Measurements from ENCODE around the gene TRIP12.
"Not testable (repeated sequence)": the region's sequence is repeated elsewhere in the genome, so short reads cannot be mapped to it uniquely, and the experiment has no call there.

The TRIP12 gene

DNA sequence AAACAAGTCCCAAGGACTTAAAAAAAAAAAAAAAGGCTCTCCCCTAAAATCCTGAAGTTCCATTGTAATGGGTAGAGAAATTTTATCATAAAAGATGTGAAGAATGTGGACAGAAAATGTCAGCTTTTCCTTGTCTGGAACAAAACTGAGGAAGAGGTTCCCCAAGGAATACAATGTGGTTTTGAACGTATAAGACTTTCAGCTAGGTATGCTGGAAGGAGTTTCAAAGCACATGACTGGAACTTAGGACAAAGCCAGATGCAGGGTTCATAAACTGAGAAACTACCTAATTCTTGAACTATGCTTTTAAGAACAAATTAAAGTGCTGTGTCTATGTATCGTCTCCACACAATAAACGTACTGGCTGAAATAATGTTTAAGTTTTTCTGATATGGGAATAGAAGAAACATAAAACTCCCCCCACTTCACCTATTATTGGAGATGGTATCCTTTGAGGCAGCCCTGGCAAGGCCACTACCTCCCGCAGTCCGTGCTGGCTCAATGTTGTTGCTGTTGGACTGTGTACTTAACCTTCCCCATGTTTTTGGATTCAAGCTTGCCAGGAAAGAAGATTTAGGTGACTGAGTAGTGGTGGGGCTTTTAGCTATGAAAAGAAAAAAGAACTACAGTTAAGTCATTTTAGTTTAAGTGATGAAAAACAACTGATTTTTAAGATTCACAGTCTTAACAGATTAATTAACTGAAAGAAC lies 123.2 kb downstream of the TRIP12 start:
- TF ChIP-seq, protein P1, sequence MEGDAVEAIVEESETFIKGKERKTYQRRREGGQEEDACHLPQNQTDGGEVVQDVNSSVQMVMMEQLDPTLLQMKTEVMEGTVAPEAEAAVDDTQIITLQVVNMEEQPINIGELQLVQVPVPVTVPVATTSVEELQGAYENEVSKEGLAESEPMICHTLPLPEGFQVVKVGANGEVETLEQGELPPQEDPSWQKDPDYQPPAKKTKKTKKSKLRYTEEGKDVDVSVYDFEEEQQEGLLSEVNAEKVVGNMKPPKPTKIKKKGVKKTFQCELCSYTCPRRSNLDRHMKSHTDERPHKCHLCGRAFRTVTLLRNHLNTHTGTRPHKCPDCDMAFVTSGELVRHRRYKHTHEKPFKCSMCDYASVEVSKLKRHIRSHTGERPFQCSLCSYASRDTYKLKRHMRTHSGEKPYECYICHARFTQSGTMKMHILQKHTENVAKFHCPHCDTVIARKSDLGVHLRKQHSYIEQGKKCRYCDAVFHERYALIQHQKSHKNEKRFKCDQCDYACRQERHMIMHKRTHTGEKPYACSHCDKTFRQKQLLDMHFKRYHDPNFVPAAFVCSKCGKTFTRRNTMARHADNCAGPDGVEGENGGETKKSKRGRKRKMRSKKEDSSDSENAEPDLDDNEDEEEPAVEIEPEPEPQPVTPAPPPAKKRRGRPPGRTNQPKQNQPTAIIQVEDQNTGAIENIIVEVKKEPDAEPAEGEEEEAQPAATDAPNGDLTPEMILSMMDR (IDR thresholded peaks at IDR 0.05; ENCODE audit: unreplicated experiment in 3 of 3): no peak
- H3K4me3 Mint-ChIP-seq: peak overlapping the region in 1 of 3 experiments; percentile 15

DNA sequence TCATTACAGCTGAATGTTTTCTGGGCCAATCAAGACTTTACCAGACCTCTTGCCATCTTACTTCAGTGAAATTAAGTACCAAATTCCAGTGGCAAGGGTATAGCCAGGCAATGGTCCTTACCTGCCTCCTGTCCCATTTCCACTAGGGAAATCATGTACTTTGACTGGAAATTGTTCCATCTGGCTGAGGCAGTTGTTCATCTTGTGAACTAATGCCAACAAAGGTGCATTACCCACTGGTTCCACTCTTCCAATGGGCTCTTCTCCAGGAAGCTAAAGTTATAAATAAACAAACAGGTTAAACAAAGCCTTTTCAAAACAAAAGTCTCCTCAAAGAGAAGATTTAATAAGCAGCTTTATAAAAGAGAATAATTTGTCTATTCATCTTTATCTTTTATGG lies 126.8 kb downstream of the TRIP12 start:
- TF ChIP-seq, protein P1 (IDR thresholded peaks at IDR 0.05; ENCODE audit: unreplicated experiment in 3 of 3): no peak
- Mint-ChIP-seq H3K4me1 (peaks cover 15% of the 10 kb centered on the region), H3K36me3 (ENCODE audit: low read depth) (peaks cover 80% of the 10 kb centered on the region), H3K27ac (no peak overlapping the region), H3K4me3 (no peak overlapping the region), H3K9me3 (no peaks in the 10 kb centered on the region), H3K27me3 (ENCODE audit: low read depth) (no peaks in the 10 kb centered on the region)

More for the DNA sequence above, 123.2 kb downstream of the TRIP12 start:
- Mint-ChIP-seq H3K27me3 (ENCODE audit: low read depth) (no peaks in the 10 kb centered on the region), H3K4me1 (peaks cover 24% of the 10 kb centered on the region), H3K9me3 (no peaks in the 10 kb centered on the region), H3K36me3 (ENCODE audit: low read depth) (peaks cover 68% of the 10 kb centered on the region), H3K27ac (peak overlapping the region in 2 of 3 experiments; percentile 86 to 88)

DNA sequence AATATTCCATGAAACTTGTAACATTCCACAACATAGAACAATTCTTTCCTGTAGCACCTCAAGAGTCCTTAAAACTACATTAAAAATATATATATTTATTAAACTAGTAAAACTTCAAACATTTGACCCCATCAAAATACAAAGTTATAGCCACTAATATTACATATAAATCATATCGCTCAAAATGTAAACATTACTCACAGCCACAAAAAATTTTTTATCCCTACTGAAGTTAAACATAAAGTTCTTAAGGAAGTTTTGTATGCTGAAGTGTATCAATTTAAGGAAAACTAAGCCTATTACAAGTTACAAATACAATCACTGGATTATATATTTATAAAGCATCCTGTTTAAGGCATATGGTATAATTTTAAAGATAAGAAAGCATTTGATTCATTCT lies 127.2 kb downstream of the TRIP12 start:
- TF ChIP-seq, protein P1 (IDR thresholded peaks at IDR 0.05; ENCODE audit: unreplicated experiment in 3 of 3): no peak
- H3K36me3 Mint-ChIP-seq (ENCODE audit: low read depth): peaks cover 81% of the 10 kb centered on the region
- no peaks in the 10 kb centered on the region for H3K9me3 Mint-ChIP-seq
- H3K27ac Mint-ChIP-seq: no peak overlapping the region
- H3K4me1 Mint-ChIP-seq: peaks cover 15% of the 10 kb centered on the region
- H3K27me3 Mint-ChIP-seq (ENCODE audit: low read depth): no peaks in the 10 kb centered on the region
- no peak overlapping the region for H3K4me3 Mint-ChIP-seq

DNA sequence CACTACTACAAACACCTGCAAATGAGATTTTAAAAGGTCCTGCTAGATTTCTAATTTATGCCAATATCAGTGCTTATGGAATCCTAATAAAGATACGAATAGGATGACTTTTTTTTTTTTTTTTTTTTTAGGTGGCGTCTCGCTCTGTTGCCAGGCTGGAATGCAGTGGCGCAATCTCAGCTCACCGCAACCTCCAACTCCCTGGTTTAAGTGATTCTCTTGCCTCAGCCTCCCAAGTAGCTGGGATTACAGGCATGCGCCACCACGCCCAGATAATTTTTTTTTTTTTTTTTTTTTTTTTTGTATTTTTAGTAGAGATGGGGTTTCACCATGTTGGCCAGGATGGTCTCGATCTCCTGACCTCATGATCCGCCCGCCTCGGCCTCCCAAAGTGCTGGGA lies 135.5 kb downstream of the TRIP12 start:
- Mint-ChIP-seq H3K4me1 (peaks cover 17% of the 10 kb centered on the region), H3K36me3 (ENCODE audit: low read depth) (peaks cover 70% of the 10 kb centered on the region)
- H3K27ac Mint-ChIP-seq; H3K4me3 Mint-ChIP-seq; H3K27me3 Mint-ChIP-seq (ENCODE audit: low read depth); H3K9me3 Mint-ChIP-seq: not testable (repeated sequence)

DNA sequence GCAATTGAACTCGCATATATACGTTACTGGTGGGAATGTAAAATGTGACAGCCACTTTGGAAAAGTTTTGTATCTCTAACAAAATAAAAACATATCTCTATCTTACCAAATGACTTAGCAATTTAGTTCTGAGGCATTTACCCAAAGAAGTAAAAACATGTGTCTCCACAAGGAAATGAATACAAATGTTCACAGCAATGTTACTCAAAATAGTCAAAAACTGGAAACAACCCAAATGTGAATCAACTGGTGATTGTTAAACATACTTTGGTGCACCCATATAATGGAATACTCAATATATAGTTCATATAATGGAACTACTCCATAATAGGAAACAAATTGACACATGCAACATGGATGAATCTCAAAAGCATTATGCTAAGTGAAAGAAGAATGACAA lies 137.0 kb downstream of the TRIP12 start:
- H3K4me1 Mint-ChIP-seq: peaks cover 25% of the 10 kb centered on the region
- no peaks in the 10 kb centered on the region for H3K9me3 Mint-ChIP-seq
- no peak overlapping the region for H3K27ac Mint-ChIP-seq
- H3K4me3 Mint-ChIP-seq: no peak overlapping the region
- TF ChIP-seq, protein P1 (IDR thresholded peaks at IDR 0.05; ENCODE audit: unreplicated experiment in 3 of 3): no peak
- no peaks in the 10 kb centered on the region for H3K27me3 Mint-ChIP-seq (ENCODE audit: low read depth)
- H3K36me3 Mint-ChIP-seq (ENCODE audit: low read depth): peaks cover 63% of the 10 kb centered on the region

DNA sequence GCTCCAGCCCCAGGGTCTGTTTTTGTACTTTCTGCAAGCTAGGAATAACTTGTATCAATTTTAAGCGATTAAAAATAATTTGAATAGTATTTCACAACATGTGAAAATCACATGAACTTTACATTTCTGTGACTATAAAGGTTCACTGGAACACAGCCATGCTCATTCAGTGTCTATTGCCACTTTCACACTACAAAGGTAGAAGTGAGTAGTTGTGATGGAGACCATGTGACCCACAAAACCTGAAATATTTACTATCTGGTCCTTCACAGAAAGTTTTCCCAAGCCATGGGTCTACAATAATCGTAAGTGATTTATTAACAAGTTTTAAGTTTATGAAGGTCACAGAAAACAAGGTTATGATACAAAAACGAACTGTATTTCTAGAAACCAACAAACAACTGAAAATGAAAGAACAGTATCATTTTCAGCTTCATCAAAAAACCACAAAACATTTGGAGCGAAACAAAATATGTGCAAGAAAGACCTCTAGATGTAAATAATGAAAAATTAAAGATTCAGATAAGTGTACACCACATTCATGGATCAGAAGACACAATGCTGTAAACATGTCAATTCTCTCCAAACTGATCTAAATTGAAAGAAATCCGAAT lies 138.6 kb downstream of the TRIP12 start:
- TF ChIP-seq, protein P1 (IDR thresholded peaks at IDR 0.05; ENCODE audit: unreplicated experiment in 3 of 3): no peak
- H3K36me3 Mint-ChIP-seq (ENCODE audit: low read depth): peaks cover 58% of the 10 kb centered on the region
- H3K27me3 Mint-ChIP-seq (ENCODE audit: low read depth): no peaks in the 10 kb centered on the region
- H3K4me3 Mint-ChIP-seq: no peak overlapping the region
- H3K27ac Mint-ChIP-seq: no peak overlapping the region
- H3K4me1 Mint-ChIP-seq: peaks cover 25% of the 10 kb centered on the region
- H3K9me3 Mint-ChIP-seq: no peaks in the 10 kb centered on the region
